NK-92 (cell line): Measurements from ENCODE around the gene ITPK1.
"Not testable (repeated sequence)": the region's sequence is repeated elsewhere in the genome, so short reads cannot be mapped to it uniquely, and the experiment has no call there.

Source experiments
- DNase-seq: peaks from one replicate; lab custom pipeline; 2025; ENCODE audit not compliant: unreplicated experiment; lab: John Stamatoyannopoulos, UW

Gene ITPK1

DNA sequence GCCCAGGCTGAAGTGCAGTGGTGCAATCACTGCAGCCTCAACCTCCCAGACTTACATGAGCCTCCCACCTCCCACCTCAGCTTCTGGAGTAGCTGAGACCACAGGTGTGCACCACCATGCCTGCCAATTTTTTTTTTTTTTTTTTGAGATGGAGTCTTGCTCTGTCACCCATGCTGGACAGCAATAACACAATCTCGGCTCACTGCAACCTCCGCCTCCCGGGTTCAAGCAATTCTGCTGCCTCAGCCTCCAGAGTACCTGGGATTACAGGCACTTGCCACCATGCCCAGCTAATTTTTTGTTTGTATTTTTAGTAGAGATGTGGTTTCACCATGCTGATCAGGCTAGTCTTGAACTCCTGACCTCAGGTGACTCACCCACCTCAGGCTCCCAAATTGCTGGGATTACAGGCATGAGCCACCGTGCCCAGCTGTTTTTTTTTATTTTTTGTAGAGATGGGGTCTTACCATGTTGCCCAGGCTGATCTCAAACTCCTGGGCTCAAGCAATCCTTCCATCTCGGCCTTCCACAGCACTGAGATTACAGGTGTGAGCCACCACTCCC, 15.6 kb upstream of the ITPK1 start:
- DNase-seq, result not testable (repeated sequence)

GRCh38 chr14:93128725-93129459, 13.2 kb upstream of the ITPK1 start:
- no peak for DNase-seq

DNA sequence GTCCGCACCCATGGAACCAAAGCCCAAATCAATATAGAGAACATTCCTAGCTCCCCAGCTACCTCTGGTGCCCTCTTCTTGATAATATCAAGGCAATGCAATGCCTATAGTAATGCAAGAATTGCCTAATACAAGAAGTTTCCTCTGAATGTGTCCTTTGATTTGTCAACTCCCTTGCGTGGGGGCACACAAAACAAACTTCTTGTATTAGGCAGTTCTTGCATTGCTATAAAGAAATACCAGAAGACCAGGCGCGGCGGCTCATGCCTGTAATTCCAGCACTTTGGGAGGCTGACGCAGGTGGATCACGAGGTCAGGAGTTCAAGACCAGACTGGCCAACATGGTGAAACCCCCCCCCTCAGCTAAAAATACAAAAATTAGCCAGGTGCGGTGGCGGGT, 10.4 kb upstream of the ITPK1 start:
- no peak for DNase-seq

DNA sequence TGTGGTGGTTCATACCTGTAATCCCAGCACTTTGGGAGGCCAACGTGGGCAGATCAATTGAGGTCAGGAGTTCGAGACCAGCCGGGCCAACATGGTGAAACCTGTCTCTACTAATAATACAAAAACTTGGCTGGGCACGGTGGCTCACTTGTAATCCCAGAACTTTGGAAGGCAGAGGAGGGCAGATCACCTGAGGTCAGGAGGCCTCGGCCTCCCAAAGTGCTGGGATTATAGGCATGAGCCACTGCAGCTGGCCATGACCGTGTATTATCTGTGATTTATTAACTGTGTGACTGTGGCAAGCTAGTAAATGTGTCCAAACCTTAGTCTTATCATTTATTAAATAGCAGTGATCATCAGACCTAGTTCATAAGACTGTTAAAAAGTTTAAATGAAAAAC, 7.1 kb upstream of the ITPK1 start:
- no peak for DNase-seq

GRCh38 chr14:93121030-93121834, 5.5 kb upstream of the ITPK1 start:
- DNase-seq, result no peak

- no peak for DNase-seq
Measured at GRCh38 chr14:93120517-93120916, 4.8 kb upstream of the ITPK1 start.

GRCh38 chr14:93116676-93117200, 1.0 kb upstream of the ITPK1 start:
- DNase-seq, result no peak

DNA sequence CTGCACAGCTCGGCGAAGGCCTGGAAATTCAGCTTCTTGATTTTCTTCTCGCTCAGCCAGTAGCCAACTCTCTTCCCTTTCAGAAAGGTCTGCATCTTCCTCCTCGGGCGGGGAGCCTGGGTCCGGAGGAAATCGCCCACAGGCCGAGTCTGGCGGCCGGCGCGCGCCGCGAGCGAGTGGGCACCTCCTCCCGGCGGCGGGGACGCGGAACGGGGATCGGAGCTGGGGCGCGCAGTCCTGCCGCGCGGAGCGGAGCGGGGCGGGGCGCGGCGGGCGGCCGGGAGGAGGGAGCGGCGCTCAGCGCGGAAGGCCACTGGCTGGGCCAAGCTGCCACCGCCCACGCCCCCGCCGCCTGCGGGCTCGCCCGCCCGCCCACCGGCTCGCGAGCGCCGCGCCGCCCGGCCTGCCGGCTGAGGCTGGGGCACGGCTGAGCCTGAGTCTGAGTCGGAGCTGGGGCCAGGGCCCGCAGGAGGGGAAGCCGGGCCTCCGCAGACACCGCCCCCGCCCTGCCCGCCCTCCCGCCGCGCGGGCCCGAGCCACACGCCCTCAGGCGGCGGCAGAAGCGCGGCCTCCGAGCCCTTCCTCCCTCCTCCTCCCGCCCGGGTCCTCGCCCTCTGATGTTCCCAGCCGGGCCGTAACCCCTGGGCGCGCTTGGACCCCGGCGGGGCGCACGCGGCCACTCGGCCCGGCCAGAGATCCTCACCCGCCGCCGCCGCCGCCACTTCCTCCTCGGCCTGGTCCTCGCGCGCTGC, 480 bp downstream of the ITPK1 start:
- DNase-seq, result no peak

DNA sequence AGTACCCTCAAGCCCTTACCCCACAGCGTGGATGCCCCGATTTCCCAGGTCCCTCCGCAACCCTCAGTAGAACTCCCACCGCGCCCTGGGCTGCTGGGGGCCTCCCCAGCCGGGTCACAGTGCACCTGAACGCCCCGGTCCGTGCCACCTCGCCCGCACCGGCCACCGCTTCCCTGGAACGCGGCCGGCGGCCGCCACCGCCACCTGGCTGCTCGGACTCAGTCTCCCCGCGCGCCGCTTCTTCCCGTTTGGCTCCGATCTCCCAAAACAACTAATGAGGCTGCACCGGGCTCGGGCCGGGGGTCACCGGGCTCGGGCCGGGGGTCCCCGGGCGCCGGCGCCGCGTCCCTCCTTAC, 1.0 kb downstream of the ITPK1 start:
- no peak for DNase-seq

DNA sequence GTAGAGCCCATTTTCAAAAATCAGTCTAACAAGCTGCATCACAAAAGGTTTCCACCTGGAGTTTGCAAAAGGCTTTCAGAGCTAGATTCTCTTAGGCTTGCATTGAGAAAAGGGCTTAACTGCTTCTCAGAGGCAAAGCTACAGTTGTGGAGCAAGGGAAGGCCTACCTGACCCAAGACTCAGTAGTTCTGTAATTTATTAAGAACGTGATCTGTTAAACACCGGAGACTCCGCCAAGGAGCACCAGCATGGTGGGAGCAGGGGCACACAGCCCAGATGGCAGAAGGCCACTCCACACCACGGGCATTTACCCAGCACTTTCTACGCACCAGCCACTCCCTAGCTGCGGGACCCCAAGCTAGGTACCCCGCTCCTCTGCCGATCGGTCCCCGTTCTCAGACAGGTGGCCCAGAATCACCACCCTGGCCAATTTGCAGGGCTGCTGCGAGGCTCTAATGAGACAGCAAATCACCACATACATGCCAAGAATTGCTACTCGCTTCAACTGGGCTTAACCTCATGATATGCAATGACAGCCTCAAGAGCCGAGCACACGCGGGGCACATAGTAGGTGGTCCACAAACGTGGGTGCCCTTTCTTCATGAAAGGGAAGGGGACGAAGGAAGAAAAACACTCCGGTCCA, 1.5 kb downstream of the ITPK1 start:
- DNase-seq, result no peak

- DNase-seq, result no peak
Measured at GRCh38 chr14:93113678-93114067, 2.1 kb downstream of the ITPK1 start.

- DNase-seq, result no peak
Measured at GRCh38 chr14:93112891-93113677, 2.6 kb downstream of the ITPK1 start.

GRCh38 chr14:93111541-93111940, 4.2 kb downstream of the ITPK1 start:
- DNase-seq, result not testable (repeated sequence)

DNA sequence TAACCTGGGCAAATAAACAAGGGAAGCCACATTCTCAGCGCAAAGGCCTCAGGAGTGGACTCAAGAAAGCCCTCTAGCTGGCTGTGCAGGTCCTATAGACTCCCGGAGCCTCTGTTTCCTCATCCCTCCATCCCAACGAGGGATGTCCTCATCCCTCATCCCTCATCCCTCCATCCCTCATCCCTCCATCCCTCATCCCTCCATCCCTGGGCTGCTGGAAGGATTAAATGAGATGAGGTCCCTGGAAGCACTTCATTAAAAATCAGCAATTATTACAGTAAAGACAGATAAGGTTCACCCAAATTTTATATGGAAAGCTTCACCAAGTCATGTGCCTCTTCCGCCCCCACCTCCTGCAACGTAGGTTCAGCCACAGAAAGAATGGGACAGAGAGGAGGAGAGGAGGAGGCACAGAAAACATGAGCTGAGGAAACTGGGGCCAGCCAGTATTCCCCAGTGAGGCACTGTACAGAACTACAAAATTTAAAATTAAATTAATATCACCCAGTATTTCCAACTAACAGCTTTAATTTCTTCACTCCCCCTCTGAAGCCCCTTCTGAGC, 4.8 kb downstream of the ITPK1 start:
- no peak for DNase-seq

- DNase-seq, result no peak
Measured at GRCh38 chr14:93109572-93110481, 5.9 kb downstream of the ITPK1 start.

GRCh38 chr14:93108105-93108504, 7.6 kb downstream of the ITPK1 start:
- no peak for DNase-seq

DNA sequence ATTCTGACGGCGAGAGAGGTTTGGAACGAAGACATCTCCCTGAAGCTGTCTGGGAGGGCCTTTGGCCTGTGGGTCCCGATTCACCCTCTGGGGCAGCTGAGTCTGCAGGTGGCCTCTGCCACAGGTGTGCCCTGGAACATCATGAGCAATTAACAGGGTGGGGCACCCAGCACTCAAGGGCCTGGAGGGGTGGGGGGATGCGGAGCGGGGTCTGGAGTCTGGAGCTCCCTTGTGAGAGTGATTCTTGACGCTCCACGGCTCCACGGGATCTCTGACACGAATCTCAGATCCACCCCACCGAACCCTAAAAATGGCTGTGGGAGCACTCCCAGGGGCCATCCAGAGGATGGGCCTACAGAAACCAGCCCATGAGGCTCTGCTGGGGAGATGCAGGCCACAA, 8.3 kb downstream of the ITPK1 start:
- no peak for DNase-seq

- DNase-seq, result no peak
Measured at GRCh38 chr14:93106541-93107156, 9.1 kb downstream of the ITPK1 start.
